ENCODE measurements around the gene CLEC2L.

Gene CLEC2L

DNA sequence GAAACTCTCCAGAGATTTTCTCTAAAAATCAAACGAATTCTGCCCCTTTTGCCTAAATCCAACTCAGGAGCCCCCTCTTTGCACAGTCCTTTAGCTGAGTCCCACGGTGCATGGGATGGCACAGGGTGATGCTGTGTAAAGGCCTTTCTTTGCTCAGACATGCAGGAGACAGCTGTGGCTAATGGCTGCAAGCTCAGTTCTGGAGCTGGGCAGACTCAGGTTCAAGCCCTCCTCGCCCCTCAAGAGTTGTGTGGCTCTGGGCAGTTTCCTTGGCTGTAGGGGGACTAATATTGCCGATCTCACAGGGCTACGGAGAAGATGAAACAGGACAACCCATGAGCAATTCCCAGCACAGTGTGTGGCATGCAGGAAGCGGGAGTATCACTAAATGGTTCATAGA, 42.6 kb downstream of the CLEC2L start:
- Histone ChIP-seq H3K27me3 (ENCODE audit: control insufficient read depth in 1 of 2, insufficient read depth in 2 of 2, low read length in 2 of 2) (no peaks in the 10 kb centered on the region), H3K36me3 (ENCODE audit: control insufficient read depth in 1 of 2, insufficient read depth in 2 of 2, low read length in 2 of 2) (peaks cover 6 to 10% of the 10 kb centered on the region in 2 donors), H3K9ac (ENCODE audit: low read depth in 1 of 2, low read length in 2 of 2) (no peak overlapping the region), H3K27ac (ENCODE audit: low read depth, low read length) (no peak overlapping the region), H3K4me3 (ENCODE audit: low read depth in 1 of 2, low read length in 2 of 2) (no peak overlapping the region), H3K9me3 (ENCODE audit: control insufficient read depth in 1 of 2, low read length in 2 of 2) (no peaks in the 10 kb centered on the region), H3K4me1 (ENCODE audit: control insufficient read depth in 1 of 2, insufficient read depth in 2 of 2, low read length in 2 of 2) (no peaks in the 10 kb centered on the region)

- Histone ChIP-seq H3K27ac (ENCODE audit: low read depth, low read length) (no peak overlapping the region), H3K36me3 (ENCODE audit: control insufficient read depth in 1 of 2, insufficient read depth in 2 of 2, low read length in 2 of 2) (peaks cover 10 to 13% of the 10 kb centered on the region in 2 donors), H3K4me3 (ENCODE audit: low read depth in 1 of 2, low read length in 2 of 2) (no peak overlapping the region)
These were observed 43.5 kb downstream of the CLEC2L start for GRCh38 chr7:139566736-139567646.

DNA sequence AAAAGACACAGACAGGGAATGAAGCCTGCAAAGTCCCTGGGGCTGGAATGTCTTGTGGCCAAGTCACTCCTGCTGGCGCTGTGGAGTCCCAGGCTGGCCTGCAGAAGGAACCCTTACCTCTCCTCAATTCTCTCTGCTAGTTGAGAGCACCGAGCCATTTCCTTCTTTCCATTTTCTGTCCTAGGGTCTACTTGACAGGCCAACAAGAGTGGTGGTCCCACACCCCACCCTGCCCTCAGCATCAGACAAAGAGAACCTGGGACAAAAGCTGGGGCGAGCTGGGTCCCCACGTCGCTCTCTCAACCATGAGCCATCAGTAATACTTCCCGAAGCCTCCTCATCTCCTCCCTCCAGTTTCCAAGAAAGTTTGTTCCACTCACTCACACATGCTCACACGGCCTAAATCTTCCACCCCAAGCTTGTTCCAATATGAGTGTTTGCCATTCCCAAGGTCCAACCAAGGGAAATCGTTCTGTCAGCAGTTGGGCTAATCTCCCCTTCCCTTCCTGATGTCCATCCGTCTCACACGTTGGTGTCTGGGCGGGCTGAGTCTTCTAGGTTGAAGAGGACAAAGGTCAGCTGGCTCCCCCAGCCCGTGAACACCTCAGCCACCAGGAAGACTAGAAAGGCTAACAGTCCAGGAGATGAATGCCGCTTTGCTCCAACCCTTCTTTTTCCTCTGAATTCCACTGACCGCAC, 44.3 kb downstream of the CLEC2L start:
- H3K27ac ChIP-seq (ENCODE audit: low read depth, low read length): no peak overlapping the region
- H3K9me3 ChIP-seq (ENCODE audit: control insufficient read depth in 1 of 2, low read length in 2 of 2): no peaks in the 10 kb centered on the region
- H3K9ac ChIP-seq (ENCODE audit: low read depth in 1 of 2, low read length in 2 of 2): no peak overlapping the region
- no peak overlapping the region for H3K4me3 ChIP-seq (ENCODE audit: low read depth in 1 of 2, low read length in 2 of 2)
- H3K4me1 ChIP-seq (ENCODE audit: control insufficient read depth in 1 of 2, insufficient read depth in 2 of 2, low read length in 2 of 2): no peaks in the 10 kb centered on the region
- H3K27me3 ChIP-seq (ENCODE audit: control insufficient read depth in 1 of 2, insufficient read depth in 2 of 2, low read length in 2 of 2): no peaks in the 10 kb centered on the region
- H3K36me3 ChIP-seq (ENCODE audit: control insufficient read depth in 1 of 2, insufficient read depth in 2 of 2, low read length in 2 of 2): peaks cover 10 to 13% of the 10 kb centered on the region in 2 donors

More at GRCh38 chr7:139566736-139567646, 43.5 kb downstream of the CLEC2L start:
- no peaks in the 10 kb centered on the region for H3K27me3 ChIP-seq (ENCODE audit: control insufficient read depth in 1 of 2, insufficient read depth in 2 of 2, low read length in 2 of 2)
- no peak overlapping the region for H3K9ac ChIP-seq (ENCODE audit: low read depth in 1 of 2, low read length in 2 of 2)
- H3K9me3 ChIP-seq (ENCODE audit: control insufficient read depth in 1 of 2, low read length in 2 of 2): no peaks in the 10 kb centered on the region
- no peaks in the 10 kb centered on the region for H3K4me1 ChIP-seq (ENCODE audit: control insufficient read depth in 1 of 2, insufficient read depth in 2 of 2, low read length in 2 of 2)

DNA sequence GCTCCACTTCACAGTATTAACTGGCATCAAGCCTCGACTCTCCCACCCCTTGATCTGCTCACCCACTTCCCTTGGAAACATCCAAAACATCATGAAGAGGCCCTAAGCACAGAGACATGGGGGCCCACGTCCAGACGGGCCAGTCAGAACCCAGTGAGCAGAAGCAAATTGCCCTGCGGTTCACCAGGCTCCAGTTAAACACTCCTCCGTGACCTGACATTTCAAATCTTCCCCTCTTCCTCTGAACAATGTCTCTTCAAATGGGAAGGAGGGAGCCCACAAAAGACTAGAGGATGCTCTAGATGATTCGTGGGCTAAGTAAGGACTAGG, 44.8 kb downstream of the CLEC2L start:
- no peak overlapping the region for H3K4me3 ChIP-seq (ENCODE audit: low read depth in 1 of 2, low read length in 2 of 2)
- no peaks in the 10 kb centered on the region for H3K9me3 ChIP-seq (ENCODE audit: control insufficient read depth in 1 of 2, low read length in 2 of 2)
- H3K4me1 ChIP-seq (ENCODE audit: control insufficient read depth in 1 of 2, insufficient read depth in 2 of 2, low read length in 2 of 2): no peaks in the 10 kb centered on the region
- H3K36me3 ChIP-seq (ENCODE audit: control insufficient read depth in 1 of 2, insufficient read depth in 2 of 2, low read length in 2 of 2): peaks cover 13 to 15% of the 10 kb centered on the region in 2 donors
- no peak overlapping the region for H3K27ac ChIP-seq (ENCODE audit: low read depth, low read length)
- no peaks in the 10 kb centered on the region for H3K27me3 ChIP-seq (ENCODE audit: control insufficient read depth in 1 of 2, insufficient read depth in 2 of 2, low read length in 2 of 2)
- H3K9ac ChIP-seq (ENCODE audit: low read depth in 1 of 2, low read length in 2 of 2): no peak overlapping the region

DNA sequence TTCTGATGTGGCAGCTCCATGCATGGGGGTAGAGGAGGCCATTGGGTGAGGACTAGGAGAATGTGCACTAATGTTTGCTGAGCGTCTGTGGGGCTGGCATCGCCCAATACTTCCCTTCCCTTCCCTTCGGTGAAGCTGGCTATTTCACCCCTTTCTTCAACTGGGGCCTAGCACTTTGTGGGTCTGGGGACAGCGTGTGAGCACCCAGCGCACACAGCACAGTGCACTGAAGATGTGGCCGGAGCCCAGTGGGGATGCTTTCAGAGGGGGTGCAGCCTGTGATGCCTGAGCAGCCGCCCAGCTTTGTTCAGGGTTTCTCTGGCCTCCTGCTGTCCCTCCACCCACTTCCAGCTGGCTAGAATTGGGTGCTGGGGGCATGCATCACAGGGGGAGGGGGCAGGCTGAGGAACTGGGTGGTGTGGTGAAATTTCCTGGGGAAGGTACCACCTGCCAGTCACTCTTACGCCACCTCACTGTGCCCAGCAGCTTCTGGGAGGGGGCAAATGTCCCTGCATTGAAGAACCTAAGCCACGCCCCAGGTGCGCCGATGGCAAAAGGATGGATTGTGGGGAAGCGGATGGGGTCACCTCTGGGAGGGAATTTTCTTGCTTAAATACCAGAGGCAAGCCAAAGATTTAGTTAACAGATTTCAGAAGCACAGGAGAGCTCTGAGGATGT, 45.5 kb downstream of the CLEC2L start:
- H3K27me3 ChIP-seq (ENCODE audit: control insufficient read depth in 1 of 2, insufficient read depth in 2 of 2, low read length in 2 of 2): no peaks in the 10 kb centered on the region
- no peaks in the 10 kb centered on the region for H3K4me1 ChIP-seq (ENCODE audit: control insufficient read depth in 1 of 2, insufficient read depth in 2 of 2, low read length in 2 of 2)
- H3K4me3 ChIP-seq (ENCODE audit: low read depth in 1 of 2, low read length in 2 of 2): no peak overlapping the region
- no peaks in the 10 kb centered on the region for H3K9me3 ChIP-seq (ENCODE audit: control insufficient read depth in 1 of 2, low read length in 2 of 2)
- peaks cover 16 to 20% of the 10 kb centered on the region in 2 donors for H3K36me3 ChIP-seq (ENCODE audit: control insufficient read depth in 1 of 2, insufficient read depth in 2 of 2, low read length in 2 of 2)
- H3K27ac ChIP-seq (ENCODE audit: low read depth, low read length): no peak overlapping the region
- no peak overlapping the region for H3K9ac ChIP-seq (ENCODE audit: low read depth in 1 of 2, low read length in 2 of 2)

DNA sequence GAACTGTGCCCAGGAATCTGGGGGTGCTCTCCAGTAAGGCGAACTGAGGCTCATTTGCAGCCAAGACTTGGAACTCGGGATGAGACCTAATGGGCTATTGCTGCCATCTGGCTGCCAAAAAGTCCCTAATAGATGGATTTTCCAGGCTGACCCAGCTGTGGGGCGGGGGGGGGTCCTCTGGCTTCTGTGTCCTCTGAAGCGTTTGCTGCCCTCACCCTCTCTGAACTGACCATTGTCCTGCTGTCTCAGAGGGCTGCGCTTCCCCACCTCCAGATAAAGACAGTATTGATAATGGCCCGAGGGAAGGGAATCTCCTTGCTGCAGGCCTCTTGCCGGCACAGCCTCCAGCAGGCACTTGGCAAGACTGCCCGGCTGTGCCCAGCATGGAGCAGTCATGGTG, 46.6 kb downstream of the CLEC2L start:
- H3K4me1 ChIP-seq (ENCODE audit: control insufficient read depth in 1 of 2, insufficient read depth in 2 of 2, low read length in 2 of 2): no peaks in the 10 kb centered on the region
- H3K36me3 ChIP-seq (ENCODE audit: control insufficient read depth in 1 of 2, insufficient read depth in 2 of 2, low read length in 2 of 2): peaks cover 21 to 31% of the 10 kb centered on the region in 2 donors
- no peak overlapping the region for H3K9ac ChIP-seq (ENCODE audit: low read depth in 1 of 2, low read length in 2 of 2)
- no peaks in the 10 kb centered on the region for H3K9me3 ChIP-seq (ENCODE audit: control insufficient read depth in 1 of 2, low read length in 2 of 2)
- no peaks in the 10 kb centered on the region for H3K27me3 ChIP-seq (ENCODE audit: control insufficient read depth in 1 of 2, insufficient read depth in 2 of 2, low read length in 2 of 2)
- H3K4me3 ChIP-seq (ENCODE audit: low read depth in 1 of 2, low read length in 2 of 2): no peak overlapping the region
- H3K27ac ChIP-seq (ENCODE audit: low read depth, low read length): no peak overlapping the region

GRCh38 chr7:139570626-139571025, 47.1 kb downstream of the CLEC2L start:
- Histone ChIP-seq H3K9me3 (ENCODE audit: control insufficient read depth in 1 of 2, low read length in 2 of 2) (no peaks in the 10 kb centered on the region), H3K36me3 (ENCODE audit: control insufficient read depth in 1 of 2, insufficient read depth in 2 of 2, low read length in 2 of 2) (peaks cover 26 to 37% of the 10 kb centered on the region in 2 donors), H3K4me3 (ENCODE audit: low read depth in 1 of 2, low read length in 2 of 2) (no peak overlapping the region), H3K27me3 (ENCODE audit: control insufficient read depth in 1 of 2, insufficient read depth in 2 of 2, low read length in 2 of 2) (no peaks in the 10 kb centered on the region), H3K27ac (ENCODE audit: low read depth, low read length) (no peak overlapping the region), H3K9ac (ENCODE audit: low read depth in 1 of 2, low read length in 2 of 2) (no peak overlapping the region), H3K4me1 (ENCODE audit: control insufficient read depth in 1 of 2, insufficient read depth in 2 of 2, low read length in 2 of 2) (no peaks in the 10 kb centered on the region)

GRCh38 chr7:139571190-139571589, 47.7 kb downstream of the CLEC2L start:
- Histone ChIP-seq H3K36me3 (ENCODE audit: control insufficient read depth in 1 of 2, insufficient read depth in 2 of 2, low read length in 2 of 2) (peaks cover 27 to 42% of the 10 kb centered on the region in 2 donors), H3K4me3 (ENCODE audit: low read depth in 1 of 2, low read length in 2 of 2) (no peak overlapping the region), H3K27ac (ENCODE audit: low read depth, low read length) (no peak overlapping the region), H3K27me3 (ENCODE audit: control insufficient read depth in 1 of 2, insufficient read depth in 2 of 2, low read length in 2 of 2) (no peaks in the 10 kb centered on the region), H3K4me1 (ENCODE audit: control insufficient read depth in 1 of 2, insufficient read depth in 2 of 2, low read length in 2 of 2) (no peaks in the 10 kb centered on the region), H3K9me3 (ENCODE audit: control insufficient read depth in 1 of 2, low read length in 2 of 2) (no peaks in the 10 kb centered on the region), H3K9ac (ENCODE audit: low read depth in 1 of 2, low read length in 2 of 2) (no peak overlapping the region)

DNA sequence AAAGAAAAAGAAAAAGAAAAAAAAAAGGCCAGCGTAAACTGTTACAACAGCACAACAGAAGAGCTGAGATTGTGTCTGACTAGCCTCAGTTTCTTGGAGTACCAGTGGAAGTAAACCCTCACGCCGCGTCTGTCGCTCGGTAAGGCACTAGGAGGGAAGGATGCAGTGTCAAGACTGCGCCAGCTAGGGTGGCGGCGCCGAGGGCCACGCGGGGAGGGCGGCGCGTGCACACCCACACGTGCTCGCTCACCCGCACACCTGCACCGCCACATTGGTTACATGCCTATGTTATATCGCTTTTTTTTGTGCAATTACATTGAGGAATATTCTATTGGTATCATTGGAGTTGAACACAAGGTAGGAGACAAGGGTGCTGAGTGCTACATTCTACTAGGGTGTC, 48.2 kb downstream of the CLEC2L start:
- Histone ChIP-seq H3K27ac (ENCODE audit: low read depth, low read length) (no peak overlapping the region), H3K27me3 (ENCODE audit: control insufficient read depth in 1 of 2, insufficient read depth in 2 of 2, low read length in 2 of 2) (no peaks in the 10 kb centered on the region), H3K9me3 (ENCODE audit: control insufficient read depth in 1 of 2, low read length in 2 of 2) (no peaks in the 10 kb centered on the region), H3K9ac (ENCODE audit: low read depth in 1 of 2, low read length in 2 of 2) (no peak overlapping the region), H3K36me3 (ENCODE audit: control insufficient read depth in 1 of 2, insufficient read depth in 2 of 2, low read length in 2 of 2) (peaks cover 29 to 45% of the 10 kb centered on the region in 2 donors), H3K4me3 (ENCODE audit: low read depth in 1 of 2, low read length in 2 of 2) (no peak overlapping the region), H3K4me1 (ENCODE audit: control insufficient read depth in 1 of 2, insufficient read depth in 2 of 2, low read length in 2 of 2) (no peaks in the 10 kb centered on the region)

DNA sequence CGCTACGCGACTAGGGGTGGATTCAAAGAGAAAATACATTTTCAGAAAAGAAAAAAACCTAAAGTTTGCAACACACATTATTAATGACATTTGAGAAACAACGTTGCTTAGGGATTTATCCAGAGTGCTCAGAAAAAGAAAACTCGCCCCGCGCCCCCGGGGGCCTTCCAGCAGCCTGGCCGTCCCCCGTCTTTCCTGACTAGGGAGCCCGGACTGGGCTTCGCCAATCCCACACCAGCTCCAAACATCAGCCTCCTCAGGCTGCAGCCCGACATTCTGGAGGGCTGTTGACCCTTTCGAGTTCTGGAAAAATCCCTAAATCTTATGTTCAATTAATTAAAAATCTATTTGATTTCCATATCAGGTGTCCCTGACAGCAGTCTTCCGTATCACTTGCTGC, 48.6 kb downstream of the CLEC2L start:
- Histone ChIP-seq H3K36me3 (ENCODE audit: control insufficient read depth in 1 of 2, insufficient read depth in 2 of 2, low read length in 2 of 2) (peaks cover 30 to 47% of the 10 kb centered on the region in 2 donors), H3K4me3 (ENCODE audit: low read depth in 1 of 2, low read length in 2 of 2) (no peak overlapping the region)

More for the DNA sequence above, 48.6 kb downstream of the CLEC2L start:
- H3K27ac ChIP-seq (ENCODE audit: low read depth, low read length): no peak overlapping the region
- no peaks in the 10 kb centered on the region for H3K9me3 ChIP-seq (ENCODE audit: control insufficient read depth in 1 of 2, low read length in 2 of 2)
- H3K27me3 ChIP-seq (ENCODE audit: control insufficient read depth in 1 of 2, insufficient read depth in 2 of 2, low read length in 2 of 2): no peaks in the 10 kb centered on the region
- no peak overlapping the region for H3K9ac ChIP-seq (ENCODE audit: low read depth in 1 of 2, low read length in 2 of 2)
- no peaks in the 10 kb centered on the region for H3K4me1 ChIP-seq (ENCODE audit: control insufficient read depth in 1 of 2, insufficient read depth in 2 of 2, low read length in 2 of 2)

All from duodenal mucosa (tissue), 2 donors.